ENCODE measurements around the gene SP100. TPM values are rescaled to one million over a fixed set of nuclear protein-coding genes. Genes with fewer than 3 reads are reported as not detected.

The SP100 gene
- total and polyA plus RNA-seq, 2 of the 8 experiments (the other 6 are each of a cell fraction or from before 2014, with no cell fraction given), result 0.06 to 1.1 TPM

DNA sequence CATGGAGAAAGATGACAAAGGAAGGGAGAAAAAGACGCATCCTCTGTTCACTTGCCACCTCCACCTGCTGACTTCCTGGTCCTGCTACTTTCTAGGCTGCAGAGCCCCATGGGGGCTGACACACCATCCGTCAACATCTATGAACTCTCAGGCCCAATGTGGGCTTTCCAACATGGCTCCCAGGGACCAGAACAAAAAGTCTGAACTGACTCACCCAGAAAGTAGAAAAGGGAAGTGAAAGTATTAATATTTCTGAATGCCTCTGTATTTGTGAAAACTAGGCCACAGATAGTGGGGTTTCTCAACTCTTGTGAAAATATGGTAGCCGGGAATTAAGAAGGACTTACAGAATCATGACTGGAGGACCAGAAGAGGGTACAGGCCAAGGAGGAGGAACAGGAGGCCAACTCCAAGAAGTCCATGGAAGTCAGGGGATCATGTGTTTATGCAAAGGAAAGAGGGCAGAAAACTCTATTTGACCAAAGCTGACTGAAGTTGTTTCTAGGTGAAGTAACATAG is 173.6 kb downstream of the SP100 start (continued):
- TF ChIP-seq, protein P1, sequence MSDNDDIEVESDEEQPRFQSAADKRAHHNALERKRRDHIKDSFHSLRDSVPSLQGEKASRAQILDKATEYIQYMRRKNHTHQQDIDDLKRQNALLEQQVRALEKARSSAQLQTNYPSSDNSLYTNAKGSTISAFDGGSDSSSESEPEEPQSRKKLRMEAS (IDR thresholded peaks at IDR 0.05), result no peak
- TF ChIP-seq POLR2A (IDR thresholded peaks at IDR 0.05; ENCODE audit: control extremely low read depth in 1 of 2, low read depth in 2 of 2, low read length in 2 of 2) (no peak), CREB1 (IDR thresholded peaks at IDR 0.05) (no peak), RFX5 (IDR thresholded peaks at IDR 0.05; ENCODE audit: borderline replicate concordance, low read depth, low read length) (no peak)
